Measurements from ENCODE around the gene VPS33A. TPM values are rescaled to one million over a fixed set of nuclear protein-coding genes. Genes with fewer than 3 reads are reported as not detected.

Gene VPS33A
- total and polyA plus RNA-seq, 2 of the 8 experiments (the other 6 are each of a cell fraction or from before 2014, with no cell fraction given), result 16.4 to 41.8 TPM

- TF ChIP-seq CHD7 (IDR thresholded peaks at IDR 0.05; ENCODE audit: insufficient replicate concordance, low read length) (no peak), KDM4A (IDR thresholded peaks at IDR 0.05; ENCODE audit: low read depth, low read length, severe bottlenecking) (peak; percentile 75), SP4 (IDR thresholded peaks at IDR 0.05; ENCODE audit: low read length) (peak; percentile 38; the same call in 1 of the 2 replicates), CHD2 (IDR thresholded peaks at IDR 0.05; ENCODE audit: low read length) (peak; percentile 13; the same call in 1 of the 2 replicates), GTF2F1 (IDR thresholded peaks at IDR 0.05; ENCODE audit: borderline replicate concordance, low read depth, low read length) (peak; percentile 29; the same call in 1 of the 2 replicates), HDAC2 (IDR thresholded peaks at IDR 0.05; ENCODE audit: borderline replicate concordance in 1 of 2, low read depth in 2 of 2, low read length in 2 of 2) (peak in 1 of 2 experiments; percentile 77; a peak in 2 of 4 replicates), TBP (IDR thresholded peaks at IDR 0.05; ENCODE audit: low read depth, low read length) (no peak), ASH2L (IDR thresholded peaks at IDR 0.05; ENCODE audit: low read length) (peak; percentile 6), RNF2 (IDR thresholded peaks at IDR 0.05; ENCODE audit: borderline replicate concordance, low read depth, low read length, missing control alignments, poor library complexity, severe bottlenecking) (peak; percentile 38)
These were observed 39.7 kb downstream of the VPS33A start (continued) for GRCh38 chr12:122226366-122227125.
